MCF 10A (cell line): Measurements from ENCODE around the gene ANKRD7. TPM values are rescaled to one million over a fixed set of nuclear protein-coding genes. Genes with fewer than 3 reads are reported as not detected.

ENCODE experiments used
- BruUV-seq: library from RNA; stranded (reverse); fragments of 400-500 nt; replicated peaks from 2 replicates; lab custom pipeline; 2021; lab: Mats Ljungman, UMichigan
- CTCF ChIA-PET: fragments of 300-600 bp; sonication (Branson Sonifier 250); formaldehyde crosslinking; extraction: SDS; loops from one replicate; lab custom pipeline; 2021; ENCODE audit warnings: antibody characterized with exemption, inconsistent platforms; lab: Yijun Ruan, JAX
- POLR2A ChIA-PET: fragments of 300-600, 350-650 bp; sonication (Branson Sonifier 250); formaldehyde crosslinking; extraction: SDS; loops from one replicate; lab custom pipeline; 2020; ENCODE audit warnings: antibody characterized with exemption, inconsistent platforms; lab: Yijun Ruan, JAX
- DNase-seq: peaks from one replicate; pipeline ENCODE4 v3.0.0-alpha.2; 2018; ENCODE audit not compliant: unreplicated experiment
- H3K27ac Mint-ChIP-seq: one replicate; pipeline ENCODE4 v1.8.0; 2022; ENCODE audit warnings: mild to moderate bottlenecking, low read depth, mixed read lengths; ENCODE audit not compliant: unreplicated experiment
- H3K27me3 Mint-ChIP-seq: one replicate; pipeline ENCODE4 v1.8.0; 2022; ENCODE audit warnings: mixed read lengths; ENCODE audit not compliant: insufficient read depth, unreplicated experiment
- H3K36me3 Mint-ChIP-seq: one replicate; pipeline ENCODE4 v1.8.0; 2022; ENCODE audit warnings: mild to moderate bottlenecking, moderate library complexity, mixed read lengths; ENCODE audit not compliant: insufficient read depth, unreplicated experiment
- H3K4me1 Mint-ChIP-seq: one replicate; pipeline ENCODE4 v1.8.0; 2022; ENCODE audit warnings: mixed read lengths; ENCODE audit not compliant: insufficient read depth, unreplicated experiment
- H3K4me3 Mint-ChIP-seq: one replicate; pipeline ENCODE4 v1.8.0; 2022; ENCODE audit warnings: mild to moderate bottlenecking, moderate library complexity, mixed read lengths; ENCODE audit not compliant: unreplicated experiment
- H3K9me3 Mint-ChIP-seq: one replicate; pipeline ENCODE4 v1.8.0; 2022; ENCODE audit warnings: mixed read lengths; ENCODE audit not compliant: unreplicated experiment
- intact Hi-C: fragments of 100-400 bp; cut with micrococcal nuclease; formaldehyde crosslinking; loops from 2 replicates; pipeline ENCODE4 v1.14.1; 2022
- total RNA-seq: library from RNA; stranded (reverse); gene quantifications from 2 replicates; pipeline ENCODE4 v1.2.3, GENCODE V29; 2022
- TF ChIP-seq, protein P1 (sequence below): fragments of 200-600 bp; IDR thresholded peaks from one replicate; pipeline ENCODE4 v1.8.0; 2022; ENCODE audit warnings: antibody characterized with exemption, mild to moderate bottlenecking; ENCODE audit not compliant: unreplicated experiment

Gene ANKRD7
- total RNA-seq, 1 experiment from 2014 or later, result not detected

DNA sequence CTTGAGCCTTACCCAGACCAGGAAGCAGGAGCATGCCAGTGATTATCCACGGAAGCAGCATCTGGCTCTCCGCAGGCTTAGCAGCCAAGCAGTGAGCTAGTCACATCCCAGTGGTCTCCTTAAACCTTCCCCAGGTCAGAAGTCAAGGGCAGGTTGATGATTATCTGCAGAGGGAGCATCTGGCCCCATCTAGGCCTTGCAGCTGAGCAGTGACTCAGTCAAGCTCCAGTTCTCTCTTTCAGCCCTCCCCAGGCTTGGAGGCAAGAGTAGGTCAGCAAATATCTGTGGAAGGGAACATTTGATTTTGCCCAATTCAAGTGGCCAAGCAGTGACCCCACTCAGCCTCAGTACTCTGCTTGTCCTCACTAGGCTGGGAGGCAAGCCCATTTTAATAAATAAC is 61.6 kb downstream of the ANKRD7 start:
- Mint-ChIP-seq H3K9me3 (peaks cover 9% of the 10 kb centered on the region), H3K27ac (no peak overlapping the region), H3K4me3 (no peak overlapping the region), H3K4me1 (no peaks in the 10 kb centered on the region), H3K36me3 (no peaks in the 10 kb centered on the region), H3K27me3 (peaks cover 6% of the 10 kb centered on the region)
- intact Hi-C loops, result no loop called here
- no TSS peak for BruUV-seq
- TF ChIP-seq, protein P1, sequence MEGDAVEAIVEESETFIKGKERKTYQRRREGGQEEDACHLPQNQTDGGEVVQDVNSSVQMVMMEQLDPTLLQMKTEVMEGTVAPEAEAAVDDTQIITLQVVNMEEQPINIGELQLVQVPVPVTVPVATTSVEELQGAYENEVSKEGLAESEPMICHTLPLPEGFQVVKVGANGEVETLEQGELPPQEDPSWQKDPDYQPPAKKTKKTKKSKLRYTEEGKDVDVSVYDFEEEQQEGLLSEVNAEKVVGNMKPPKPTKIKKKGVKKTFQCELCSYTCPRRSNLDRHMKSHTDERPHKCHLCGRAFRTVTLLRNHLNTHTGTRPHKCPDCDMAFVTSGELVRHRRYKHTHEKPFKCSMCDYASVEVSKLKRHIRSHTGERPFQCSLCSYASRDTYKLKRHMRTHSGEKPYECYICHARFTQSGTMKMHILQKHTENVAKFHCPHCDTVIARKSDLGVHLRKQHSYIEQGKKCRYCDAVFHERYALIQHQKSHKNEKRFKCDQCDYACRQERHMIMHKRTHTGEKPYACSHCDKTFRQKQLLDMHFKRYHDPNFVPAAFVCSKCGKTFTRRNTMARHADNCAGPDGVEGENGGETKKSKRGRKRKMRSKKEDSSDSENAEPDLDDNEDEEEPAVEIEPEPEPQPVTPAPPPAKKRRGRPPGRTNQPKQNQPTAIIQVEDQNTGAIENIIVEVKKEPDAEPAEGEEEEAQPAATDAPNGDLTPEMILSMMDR, result no peak
- DNase-seq, result no peak
- ChIA-PET POLR2A (no interaction called here), CTCF (no interaction called here)

DNA sequence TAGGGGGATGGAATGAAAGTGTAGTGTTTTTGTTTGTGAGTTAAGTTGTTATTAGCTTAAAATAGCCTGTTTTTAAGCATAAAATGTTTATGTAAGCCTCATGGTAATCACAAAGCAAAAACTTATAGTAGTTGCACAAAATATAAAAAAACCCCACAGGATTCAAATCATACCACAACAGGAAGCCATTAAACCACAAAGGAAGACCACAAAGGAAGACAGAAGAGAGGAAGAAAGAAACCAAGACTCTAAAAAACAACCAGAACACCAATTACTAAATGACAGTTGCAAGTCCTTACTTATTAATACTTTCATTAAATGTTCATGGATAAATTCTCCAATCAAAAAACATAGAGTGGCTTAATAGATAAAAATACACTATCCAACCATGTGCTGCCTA is 63.6 kb downstream of the ANKRD7 start:
- no peaks in the 10 kb centered on the region for H3K4me1 Mint-ChIP-seq
- POLR2A ChIA-PET, result no interaction called here
- no TSS peak for BruUV-seq

DNA sequence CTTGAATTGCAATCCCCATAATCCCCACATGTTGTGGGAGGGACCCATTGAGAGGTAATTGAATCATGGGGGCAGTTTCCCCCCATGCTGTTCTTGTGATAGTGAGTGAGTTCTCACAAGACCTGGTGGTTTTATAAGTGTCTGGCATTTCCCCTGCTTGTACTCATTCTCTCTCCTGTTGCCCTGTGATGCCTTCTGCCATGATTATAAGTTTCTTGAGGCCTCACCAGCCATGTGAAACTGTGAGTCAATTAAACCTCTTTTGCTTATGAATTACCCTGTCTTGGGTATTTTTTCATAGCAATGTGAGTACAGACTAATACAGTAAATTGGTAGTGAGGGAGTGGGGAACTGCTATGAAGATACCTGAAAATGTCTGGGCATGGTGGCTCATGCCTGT is 65.0 kb downstream of the ANKRD7 start:
- DNase-seq, result no peak
- no peak overlapping the region for H3K4me3 Mint-ChIP-seq
- H3K27me3 Mint-ChIP-seq, result no peaks in the 10 kb centered on the region
- intact Hi-C loops, result no loop called here
- peaks cover 9% of the 10 kb centered on the region for H3K9me3 Mint-ChIP-seq
- TF ChIP-seq, protein P1, result no peak
- POLR2A ChIA-PET, result no interaction called here
- CTCF ChIA-PET, result no interaction called here
- H3K4me1 Mint-ChIP-seq, result no peaks in the 10 kb centered on the region
- BruUV-seq, result no TSS peak
- no peaks in the 10 kb centered on the region for H3K36me3 Mint-ChIP-seq
- H3K27ac Mint-ChIP-seq, result no peak overlapping the region

More for the DNA sequence above, 63.6 kb downstream of the ANKRD7 start:
- H3K27ac Mint-ChIP-seq, result no peak overlapping the region
- peaks cover 9% of the 10 kb centered on the region for H3K9me3 Mint-ChIP-seq
- intact Hi-C loops, result no loop called here
- no peaks in the 10 kb centered on the region for H3K36me3 Mint-ChIP-seq
- CTCF ChIA-PET, result no interaction called here
- TF ChIP-seq, protein P1, result no peak
- no peak for DNase-seq
- H3K27me3 Mint-ChIP-seq, result no peaks in the 10 kb centered on the region
- no peak overlapping the region for H3K4me3 Mint-ChIP-seq

Other genes with a start within 250 kb of the ANKRD7 start
- gene LSM8, start 40.5 kb upstream of the ANKRD7 start, total RNA-seq, result 48.2 and 56.5 TPM in 2 replicates